ENCODE measurements around the gene SMCO4. TPM values are rescaled to one million over a fixed set of nuclear protein-coding genes. Genes with fewer than 3 reads are reported as not detected.
"Not testable (repeated sequence)": the region's sequence is repeated elsewhere in the genome, so short reads cannot be mapped to it uniquely, and the experiment has no call there.

Gene SMCO4
- polyA plus RNA-seq, 3 donors, result 20.7 to 34.1 (median 23.2) TPM

GRCh38 chr11:93444617-93445073, 98.5 kb downstream of the SMCO4 start:
- WGBS, 3 donors, result 64 to 75% (median 64%) methylated on average over 8 of the region's 8 CpGs
- no peak overlapping the region for H3K27ac ChIP-seq (ENCODE audit: low read depth, low read length)

DNA sequence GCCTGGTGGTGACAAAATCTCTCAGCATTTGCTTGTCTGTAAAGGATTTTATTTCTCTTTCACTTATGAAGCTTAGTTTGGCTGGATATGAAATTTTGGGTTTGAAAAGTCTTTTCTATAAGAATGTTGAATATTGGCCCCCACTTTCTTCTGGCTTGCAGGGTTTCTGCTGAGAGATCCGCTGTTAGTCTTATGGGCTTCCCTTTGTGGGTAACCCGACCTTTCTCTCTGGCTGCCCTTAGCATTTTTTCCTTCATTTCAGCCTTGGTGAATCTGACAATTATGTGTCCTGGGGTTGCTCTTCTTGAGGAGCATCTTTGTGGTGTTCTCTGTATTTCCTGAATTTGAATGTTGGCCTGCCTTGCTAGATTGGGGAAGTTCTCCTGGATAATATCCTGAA, 100.0 kb downstream of the SMCO4 start:
- 85 to 100% (median 93%) methylated on average over 2 of the region's 2 CpGs for WGBS, 3 donors
- not testable (repeated sequence) for H3K27ac ChIP-seq (ENCODE audit: low read depth, low read length)

DNA sequence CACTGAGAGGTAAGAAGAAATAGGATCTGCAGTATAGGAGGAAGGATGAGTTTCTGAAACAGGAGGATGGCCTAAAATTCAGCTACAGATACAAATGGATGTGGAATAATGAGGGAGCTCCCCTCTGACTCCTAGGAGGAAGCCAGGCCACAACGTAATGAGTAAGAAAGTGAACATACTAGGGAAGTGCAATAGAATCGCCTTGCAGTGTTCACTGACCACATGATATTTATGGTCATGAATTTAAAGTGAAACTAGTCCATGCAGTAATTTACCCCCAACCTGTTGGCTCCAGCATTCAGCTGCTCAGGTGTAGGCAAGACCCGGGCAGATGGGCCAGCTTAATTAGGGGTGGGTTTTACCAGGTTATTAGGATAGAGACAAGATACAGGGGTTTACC, 110.9 kb downstream of the SMCO4 start:
- no peak overlapping the region for H3K27ac ChIP-seq (ENCODE audit: low read depth, low read length)
- WGBS, 3 donors, result 70 to 90% (median 73%) methylated on average over 3 of the region's 3 CpGs

Other genes with a start within 250 kb of the SMCO4 start
- under 1 TPM in 1 of 3 donors, not detected in 2; 0.22 TPM for gene DEUP1, start 212.6 kb downstream of the SMCO4 start, polyA plus RNA-seq
- 1 to 10 TPM; 2.8 to 5.3 (median 3.3) TPM for gene CEP295, start 118.3 kb upstream of the SMCO4 start, polyA plus RNA-seq
- 100 to 1,000 TPM in 2 of 3 donors, 10 to 100 TPM in 1; 74.6 to 340 (median 102) TPM for gene TAF1D, start 198.1 kb upstream of the SMCO4 start, polyA plus RNA-seq
- gene C11orf54, start 198.3 kb upstream of the SMCO4 start, polyA plus RNA-seq, result 10 to 100 TPM; 15.6 to 25.9 (median 17.6) TPM
- gene MED17, start 240.9 kb upstream of the SMCO4 start, polyA plus RNA-seq, result 10 to 100 TPM in 1 of 3 donors, 1 to 10 TPM in 2; 6.4 to 11.0 (median 9.7) TPM